ENCODE data around the gene CPB2. TPM values are rescaled to one million over a fixed set of nuclear protein-coding genes. Genes with fewer than 3 reads are reported as not detected.

Gene CPB2
- total and polyA plus RNA-seq, 9 donors, result 0.38 TPM; not detected in 8

DNA sequence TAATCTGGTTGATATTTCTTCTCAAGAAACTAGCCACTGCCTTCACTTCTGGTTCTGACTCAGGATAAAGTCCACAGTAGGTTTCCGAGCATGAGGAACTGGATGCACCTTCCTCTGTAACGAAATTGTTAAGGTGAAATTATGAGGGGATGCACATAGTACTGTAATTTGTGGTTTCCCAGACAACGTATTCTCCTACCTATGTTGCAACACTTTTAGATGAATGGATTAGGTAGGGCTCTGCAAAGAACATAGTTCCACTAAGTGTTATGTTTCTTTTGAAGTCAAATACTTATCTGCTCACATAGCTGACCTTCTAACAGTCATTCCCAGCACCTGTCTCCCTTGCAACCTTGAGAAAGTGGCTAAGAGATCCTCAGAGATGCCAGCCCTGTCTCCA is 46.6 kb downstream of the CPB2 start:
- intact Hi-C loops (cut with DNase I), result no loop called here
- no peak overlapping the region for H3K4me3 ChIP-seq
- no peaks in the 10 kb centered on the region for H3K4me1 ChIP-seq (ENCODE audit: insufficient read depth)
- DNase-seq, result no peak
- no peak for TF ChIP-seq EP300 (IDR thresholded peaks at IDR 0.05)
- TF ChIP-seq, protein P1, sequence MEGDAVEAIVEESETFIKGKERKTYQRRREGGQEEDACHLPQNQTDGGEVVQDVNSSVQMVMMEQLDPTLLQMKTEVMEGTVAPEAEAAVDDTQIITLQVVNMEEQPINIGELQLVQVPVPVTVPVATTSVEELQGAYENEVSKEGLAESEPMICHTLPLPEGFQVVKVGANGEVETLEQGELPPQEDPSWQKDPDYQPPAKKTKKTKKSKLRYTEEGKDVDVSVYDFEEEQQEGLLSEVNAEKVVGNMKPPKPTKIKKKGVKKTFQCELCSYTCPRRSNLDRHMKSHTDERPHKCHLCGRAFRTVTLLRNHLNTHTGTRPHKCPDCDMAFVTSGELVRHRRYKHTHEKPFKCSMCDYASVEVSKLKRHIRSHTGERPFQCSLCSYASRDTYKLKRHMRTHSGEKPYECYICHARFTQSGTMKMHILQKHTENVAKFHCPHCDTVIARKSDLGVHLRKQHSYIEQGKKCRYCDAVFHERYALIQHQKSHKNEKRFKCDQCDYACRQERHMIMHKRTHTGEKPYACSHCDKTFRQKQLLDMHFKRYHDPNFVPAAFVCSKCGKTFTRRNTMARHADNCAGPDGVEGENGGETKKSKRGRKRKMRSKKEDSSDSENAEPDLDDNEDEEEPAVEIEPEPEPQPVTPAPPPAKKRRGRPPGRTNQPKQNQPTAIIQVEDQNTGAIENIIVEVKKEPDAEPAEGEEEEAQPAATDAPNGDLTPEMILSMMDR (IDR thresholded peaks at IDR 0.05), result no peak
- no peak for TF ChIP-seq POLR2A (IDR thresholded peaks at IDR 0.05)
- H3K36me3 ChIP-seq, result no peaks in the 10 kb centered on the region
- H3K27ac ChIP-seq, result no peak overlapping the region
- 92 to 94% (median 92%) methylated on average over 3 of the region's 3 CpGs for WGBS, 3 donors
- no peaks in the 10 kb centered on the region for H3K27me3 ChIP-seq
- H3K9me3 ChIP-seq, result no peaks in the 10 kb centered on the region

DNA sequence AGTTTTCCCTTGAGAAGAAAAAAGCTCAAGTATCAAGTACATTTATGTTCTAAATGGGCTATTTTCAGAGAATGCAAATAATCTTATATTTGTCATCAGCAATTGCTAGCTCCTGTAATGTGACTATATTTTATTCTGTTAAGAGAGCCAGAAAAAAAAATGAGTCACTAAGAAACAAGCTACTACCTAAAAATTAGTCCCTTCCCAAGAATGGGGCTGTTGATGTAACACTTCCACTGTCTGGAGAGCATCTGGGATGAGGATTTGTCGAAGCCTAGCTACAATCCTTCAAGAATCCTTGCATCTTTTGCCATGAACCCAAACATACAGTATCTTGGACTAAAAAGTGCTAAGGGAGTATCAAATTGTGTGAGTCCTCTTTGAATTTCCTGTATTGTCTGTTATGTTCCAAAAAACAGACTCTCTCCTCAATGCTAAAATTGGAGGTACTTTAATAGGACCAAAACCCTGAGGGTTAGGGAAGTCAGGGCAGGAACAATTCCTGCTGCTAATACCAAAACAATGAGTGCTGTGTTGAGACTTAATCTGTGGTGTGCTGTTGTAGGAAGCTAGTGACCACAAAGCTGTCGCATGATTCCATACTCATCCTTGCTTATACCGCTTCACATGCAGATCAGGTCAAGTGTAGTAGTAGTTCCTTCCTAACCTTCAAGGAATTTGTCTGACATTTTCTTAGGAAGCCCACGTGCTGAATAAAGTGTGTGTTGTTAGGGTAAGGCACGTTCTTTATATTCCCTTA is 47.4 kb downstream of the CPB2 start:
- TF ChIP-seq, protein P1 (IDR thresholded peaks at IDR 0.05), result no peak
- TF ChIP-seq POLR2A (IDR thresholded peaks at IDR 0.05) (no peak), EP300 (IDR thresholded peaks at IDR 0.05) (no peak)
- no peak overlapping the region for H3K4me3 ChIP-seq
- intact Hi-C loops (cut with DNase I), result no loop called here
- no peaks in the 10 kb centered on the region for H3K4me1 ChIP-seq (ENCODE audit: insufficient read depth)
- no peaks in the 10 kb centered on the region for H3K36me3 ChIP-seq
- H3K27me3 ChIP-seq, result no peaks in the 10 kb centered on the region
- H3K9me3 ChIP-seq, result no peaks in the 10 kb centered on the region
- no peak overlapping the region for H3K27ac ChIP-seq
- WGBS, 3 donors, result 68 to 74% (median 72%) methylated on average over 5 of the region's 5 CpGs
- no peak for DNase-seq

DNA sequence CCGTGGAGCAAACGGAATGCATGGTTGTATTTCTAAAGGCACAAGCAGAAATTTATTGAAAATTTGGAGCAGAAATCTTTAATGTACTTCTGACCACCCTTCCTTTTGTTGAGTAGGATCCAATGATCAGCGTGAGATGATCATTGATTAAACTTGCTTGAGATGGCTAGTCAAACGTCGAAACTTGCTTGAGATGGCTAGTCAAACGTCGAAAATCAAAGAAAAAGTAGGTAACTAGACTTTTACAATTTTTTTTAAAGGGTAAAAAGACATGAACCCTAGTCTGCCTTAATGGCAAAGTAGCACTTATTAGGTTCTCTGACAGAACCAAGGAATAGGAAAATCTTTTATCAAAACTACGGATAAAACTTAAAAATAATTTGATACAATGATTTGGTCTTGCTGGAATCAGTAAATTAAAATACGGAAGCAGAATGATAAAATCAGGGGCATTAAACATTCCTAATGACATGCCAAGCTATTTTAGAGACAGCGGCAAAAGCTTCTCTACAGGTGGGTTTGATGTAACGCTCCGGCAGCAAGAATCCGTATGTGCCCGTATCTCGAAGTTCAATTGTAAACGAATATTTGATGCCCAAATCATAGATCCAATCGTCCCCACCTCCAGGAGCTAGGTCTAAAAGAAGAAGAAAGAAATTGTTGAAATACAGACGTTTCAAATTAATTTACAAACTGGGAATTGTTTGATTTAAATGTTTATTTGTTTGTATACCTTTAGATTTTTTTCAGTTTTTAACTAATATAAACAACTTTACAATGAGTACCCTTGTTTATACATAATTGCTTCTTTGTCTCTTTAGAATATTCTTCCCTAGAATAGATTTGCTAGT is 51.4 kb downstream of the CPB2 start:
- intact Hi-C loops (cut with DNase I), result no loop called here
- no peak for DNase-seq
- no peaks in the 10 kb centered on the region for H3K36me3 ChIP-seq
- H3K27ac ChIP-seq, result no peak overlapping the region
- H3K4me1 ChIP-seq (ENCODE audit: insufficient read depth), result no peaks in the 10 kb centered on the region
- H3K4me3 ChIP-seq, result peak overlapping the region; percentile 91
- no peaks in the 10 kb centered on the region for H3K9me3 ChIP-seq
- 19 to 32% (median 25%) methylated on average over 18 of the region's 18 CpGs for WGBS, 3 donors
- TF ChIP-seq POLR2A (IDR thresholded peaks at IDR 0.05), result no peak
- TF ChIP-seq, protein P1 (IDR thresholded peaks at IDR 0.05), result no peak
- no peak for TF ChIP-seq EP300 (IDR thresholded peaks at IDR 0.05)
- H3K27me3 ChIP-seq, result no peaks in the 10 kb centered on the region

DNA sequence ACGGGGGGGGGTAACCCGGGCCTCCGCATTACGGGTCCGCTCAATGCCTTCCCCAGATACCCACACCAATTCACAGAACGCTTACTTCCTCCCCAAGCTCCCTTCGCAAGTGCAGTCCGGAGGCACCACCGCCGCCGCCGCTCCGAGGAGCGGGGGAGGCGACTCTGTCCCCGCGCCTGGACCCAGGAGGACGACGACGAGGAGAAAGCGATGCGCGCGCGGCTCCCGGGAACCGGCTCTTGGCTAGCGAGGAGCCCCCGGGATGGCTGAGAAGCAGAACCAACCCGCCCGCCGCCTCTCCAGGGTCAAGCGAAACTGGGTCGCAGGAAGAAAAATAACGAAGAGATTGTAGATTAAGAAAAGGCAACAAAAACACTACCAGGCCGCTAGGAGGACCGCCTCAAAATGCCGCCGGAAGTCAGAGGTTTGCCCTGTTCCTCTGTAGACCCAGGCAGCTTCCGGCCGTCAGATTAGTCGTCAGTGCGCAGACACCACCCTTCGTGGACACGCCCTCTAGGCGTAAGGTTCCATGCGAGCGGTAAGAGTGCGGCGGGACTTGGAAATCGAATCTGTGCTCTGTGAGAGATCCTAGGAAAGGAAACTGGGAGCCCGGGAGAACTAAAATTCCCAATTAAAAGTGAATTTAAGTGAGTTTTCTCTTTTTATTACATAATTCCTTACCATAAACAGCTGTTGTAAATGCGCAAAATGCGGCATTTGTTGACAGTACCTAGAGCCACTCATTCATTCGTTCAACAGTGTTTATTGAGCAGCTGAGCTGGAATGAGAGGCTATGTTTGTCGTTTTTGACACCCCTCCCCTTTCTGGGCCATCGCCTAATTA is 52.3 kb downstream of the CPB2 start, which contains the start of gene ZC3H13:
TSS of gene ZC3H13 (minus strand) at position 428 of the 843 bp plus-strand sequence. CDS start 7,239 bp downstream, outside the sequence.
- H3K36me3 ChIP-seq, result no peaks in the 10 kb centered on the region
- no peaks in the 10 kb centered on the region for H3K4me1 ChIP-seq (ENCODE audit: insufficient read depth)
- H3K27ac ChIP-seq, result peak within 1 kb of the TSS; percentile 67 to 77
- TF ChIP-seq, protein P1 (IDR thresholded peaks at IDR 0.05), result peak in 2 of 3 donors; percentile 51 to 58
- peak; percentile 59 for TF ChIP-seq POLR2A (IDR thresholded peaks at IDR 0.05)
- no peak for TF ChIP-seq EP300 (IDR thresholded peaks at IDR 0.05)
- intact Hi-C loops (cut with DNase I), result no loop called here
- 0 to 1% (median 0%) methylated on average over 57 of the region's 57 CpGs for WGBS, 3 donors
- no peaks in the 10 kb centered on the region for H3K27me3 ChIP-seq
- peak; percentile 85 to 91 (median 87) for DNase-seq
- no peaks in the 10 kb centered on the region for H3K9me3 ChIP-seq
- H3K4me3 ChIP-seq, result peak within 1 kb of the TSS; percentile 91
